ENCODE data around the gene TP53. TPM values are rescaled to one million over a fixed set of nuclear protein-coding genes. Genes with fewer than 3 reads are reported as not detected.
A peak's percentile ranks its signal among the peaks of the same experiment; 100 is the strongest.

TP53 gene
- polyA plus RNA-seq (2013, experiment 1 of 2; ENCODE audit: insufficient read length) = 101 TPM
- 101 TPM for polyA plus RNA-seq (2013, experiment 2 of 2; ENCODE audit: insufficient read length)

DNA sequence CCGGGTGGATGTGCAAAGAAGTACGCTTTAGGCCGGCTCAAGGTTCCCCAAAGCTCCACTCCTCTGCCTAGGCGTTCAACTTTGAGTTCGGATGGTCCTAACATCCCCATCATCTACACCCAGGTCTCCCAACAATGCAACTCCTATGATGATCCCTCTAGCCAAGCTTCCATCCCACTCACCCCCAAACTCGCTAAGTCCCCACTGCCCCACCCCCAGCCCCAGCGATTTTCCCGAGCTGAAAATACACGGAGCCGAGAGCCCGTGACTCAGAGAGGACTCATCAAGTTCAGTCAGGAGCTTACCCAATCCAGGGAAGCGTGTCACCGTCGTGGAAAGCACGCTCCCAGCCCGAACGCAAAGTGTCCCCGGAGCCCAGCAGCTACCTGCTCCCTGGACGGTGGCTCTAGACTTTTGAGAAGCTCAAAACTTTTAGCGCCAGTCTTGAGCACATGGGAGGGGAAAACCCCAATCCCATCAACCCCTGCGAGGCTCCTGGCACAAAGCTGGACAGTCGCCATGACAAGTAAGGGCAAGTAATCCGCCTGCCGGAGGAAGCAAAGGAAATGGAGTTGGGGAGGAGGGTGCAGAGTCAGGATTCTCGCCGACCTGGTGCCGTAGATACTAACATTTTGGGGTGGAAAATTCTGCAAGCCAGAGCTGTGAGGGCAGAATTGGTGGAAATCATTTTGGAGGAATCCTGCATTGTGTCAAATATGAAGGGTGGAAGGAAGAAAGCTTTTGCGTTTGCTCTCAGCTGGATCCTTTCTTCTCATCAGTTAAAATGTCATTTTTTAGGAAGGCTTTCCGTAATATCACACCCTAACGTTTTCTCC, at the start of gene TP53:
Gene TP53, minus strand, starts transcription at position 419 of the 836 bp plus-strand sequence. CDS start 10,896 bp downstream, outside the sequence.
- DNase-seq = peak; percentile 95

DNA sequence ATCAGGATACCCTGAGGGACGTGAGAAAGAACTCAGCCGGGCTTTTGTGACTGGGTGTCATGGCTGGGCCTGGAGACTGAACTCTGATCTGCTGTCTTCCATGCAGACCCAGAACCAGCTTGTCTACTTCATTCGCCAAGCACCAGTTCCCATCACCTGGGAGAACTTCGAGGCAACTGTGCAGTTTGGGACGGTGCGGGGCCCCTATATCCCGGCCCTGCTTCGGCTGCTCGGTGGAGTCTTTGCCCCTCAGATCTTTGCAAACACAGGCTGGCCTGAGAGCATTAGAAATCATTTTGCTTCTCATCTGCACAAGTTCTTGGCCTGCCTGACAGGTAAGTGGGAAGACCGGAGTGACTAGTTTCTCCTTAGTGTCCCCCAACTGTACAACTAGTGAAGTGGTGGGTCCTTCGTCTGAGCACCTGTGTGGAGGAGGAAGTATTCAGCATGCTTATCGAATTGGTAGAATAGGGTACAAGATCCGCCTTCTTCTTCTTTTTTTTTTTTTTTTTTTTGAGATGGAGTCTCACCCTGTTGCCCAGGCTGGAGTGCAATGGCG, 45.8 kb upstream of the TP53 start:
- no peak for DNase-seq

DNA sequence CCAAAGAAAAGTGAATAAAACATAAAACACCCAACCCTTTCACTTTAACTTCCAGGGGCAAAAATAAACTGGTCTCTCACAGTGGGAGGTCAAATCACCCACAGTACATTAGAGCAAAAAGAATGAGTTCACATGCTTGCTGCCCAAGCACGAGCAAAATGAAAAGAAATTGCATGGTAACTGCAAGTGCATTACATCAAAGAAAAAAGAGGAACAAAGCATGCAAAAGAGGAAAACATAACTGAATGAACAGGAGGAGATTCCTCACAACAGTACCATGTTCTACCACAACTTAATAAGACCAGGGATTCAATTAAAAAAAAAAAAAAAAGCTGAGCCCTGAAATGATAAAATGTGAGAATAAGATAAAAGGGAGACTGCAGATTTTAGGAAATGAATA, 42.5 kb upstream of the TP53 start:
- no peak for DNase-seq

DNA sequence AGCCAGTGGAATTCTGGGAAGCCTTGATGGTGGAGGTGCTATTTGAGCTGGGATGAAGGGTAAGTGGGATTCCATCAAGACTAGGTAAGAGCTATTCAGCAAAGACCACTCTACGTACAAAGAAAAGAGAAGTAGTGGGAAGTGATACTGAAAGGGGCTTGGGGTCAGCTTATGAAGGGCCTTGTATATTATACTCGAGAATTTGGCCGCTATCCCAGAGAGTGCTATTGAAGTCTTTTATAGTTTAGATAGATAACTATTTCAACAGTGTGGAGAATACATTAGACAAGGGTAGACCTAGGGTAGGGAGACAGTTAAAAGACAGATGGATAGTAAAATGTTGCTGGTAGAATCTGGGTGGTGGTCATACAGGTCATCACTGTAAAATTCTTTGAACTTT, 40.6 kb upstream of the TP53 start:
- no peak for DNase-seq

DNA sequence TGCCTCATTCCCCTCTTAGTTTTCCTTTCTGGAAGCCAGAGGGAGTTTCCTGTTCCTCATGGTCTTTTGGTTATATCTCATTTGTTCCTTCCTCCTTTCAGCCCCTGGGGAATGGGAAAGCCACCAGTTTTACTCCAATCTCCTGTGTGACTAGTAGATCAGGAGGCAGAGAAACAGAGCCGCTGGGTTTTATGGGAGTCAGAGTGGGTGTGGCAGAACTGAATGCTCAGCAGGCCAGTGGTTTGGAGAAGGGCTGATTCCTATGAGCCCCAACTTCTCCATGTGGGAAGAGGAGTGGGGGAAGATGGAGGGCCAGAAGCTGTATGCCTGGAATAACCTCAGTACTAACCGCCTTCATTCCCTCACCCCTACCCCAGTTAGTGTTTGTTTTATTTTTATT, 34.3 kb upstream of the TP53 start:
- no peak for DNase-seq

DNA sequence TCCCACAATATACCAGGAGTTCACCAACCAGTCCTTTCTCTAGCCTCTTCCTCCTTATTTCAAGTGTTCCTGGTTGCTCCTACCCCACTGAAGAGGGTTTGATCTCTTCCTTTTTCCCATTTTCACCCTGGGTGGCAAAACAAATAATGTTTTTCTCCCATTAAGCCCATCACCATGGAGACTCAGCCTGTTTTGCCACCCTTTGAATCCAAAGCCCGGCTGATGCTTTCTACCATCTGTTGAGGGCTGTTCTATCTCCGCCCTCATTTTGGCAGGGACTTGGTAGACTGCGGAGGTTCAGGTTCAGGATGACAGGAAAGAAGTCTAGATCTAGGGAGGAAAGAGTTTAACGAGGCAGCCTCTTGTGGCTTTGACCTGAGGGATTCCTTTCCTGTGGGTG, 32.8 kb upstream of the TP53 start:
- no peak for DNase-seq

DNA sequence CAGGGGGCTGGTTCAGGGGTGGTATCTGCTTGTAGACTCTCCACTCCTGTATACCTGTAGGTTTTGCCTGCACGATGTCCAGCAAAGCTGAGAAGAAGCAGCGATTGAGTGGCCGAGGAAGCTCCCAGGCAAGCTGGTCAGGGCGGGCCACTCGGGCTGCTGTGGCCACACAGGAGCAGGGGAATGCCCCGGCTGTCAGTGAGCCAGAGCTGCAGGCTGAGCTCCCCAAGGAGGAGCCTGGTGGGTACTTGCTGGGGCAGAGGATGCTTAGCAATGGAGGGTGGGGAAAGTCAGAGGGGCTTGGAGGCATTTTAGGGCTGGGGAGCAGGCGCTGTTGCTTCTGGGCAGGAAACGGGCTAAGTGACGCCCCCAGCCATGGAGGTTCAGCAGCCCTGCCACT, 32.4 kb upstream of the TP53 start:
- no peak for DNase-seq

DNA sequence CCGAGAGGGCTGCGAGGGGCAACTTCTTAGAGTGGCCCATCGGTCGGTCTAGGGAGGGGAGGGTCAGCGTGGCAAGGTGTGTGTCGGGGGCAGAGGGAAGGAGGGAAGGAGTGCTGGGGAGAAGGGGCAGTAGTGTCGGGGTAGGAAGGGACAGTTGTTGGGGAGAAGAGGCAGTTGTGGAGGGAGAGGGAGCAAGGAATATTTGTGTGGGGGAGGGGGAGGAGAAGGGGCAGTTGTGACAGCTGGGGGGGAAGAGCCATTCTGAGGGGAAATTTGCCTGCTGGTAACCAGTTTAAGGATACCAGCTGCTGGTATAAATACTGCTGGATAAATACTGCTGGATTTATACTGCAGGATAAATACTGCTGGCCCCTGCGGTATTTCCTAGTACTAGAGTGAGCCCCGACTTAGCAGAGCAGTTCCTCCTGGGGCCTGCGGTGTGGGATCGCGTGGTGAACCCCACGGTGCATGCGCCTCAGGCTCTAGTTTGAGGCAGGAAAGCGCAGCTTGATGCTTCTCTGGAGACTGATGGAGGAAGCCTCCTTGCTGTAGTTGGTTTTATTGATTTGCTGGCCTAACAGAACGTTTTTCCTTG, 30.6 kb upstream of the TP53 start:
- DNase-seq = no peak

DNA sequence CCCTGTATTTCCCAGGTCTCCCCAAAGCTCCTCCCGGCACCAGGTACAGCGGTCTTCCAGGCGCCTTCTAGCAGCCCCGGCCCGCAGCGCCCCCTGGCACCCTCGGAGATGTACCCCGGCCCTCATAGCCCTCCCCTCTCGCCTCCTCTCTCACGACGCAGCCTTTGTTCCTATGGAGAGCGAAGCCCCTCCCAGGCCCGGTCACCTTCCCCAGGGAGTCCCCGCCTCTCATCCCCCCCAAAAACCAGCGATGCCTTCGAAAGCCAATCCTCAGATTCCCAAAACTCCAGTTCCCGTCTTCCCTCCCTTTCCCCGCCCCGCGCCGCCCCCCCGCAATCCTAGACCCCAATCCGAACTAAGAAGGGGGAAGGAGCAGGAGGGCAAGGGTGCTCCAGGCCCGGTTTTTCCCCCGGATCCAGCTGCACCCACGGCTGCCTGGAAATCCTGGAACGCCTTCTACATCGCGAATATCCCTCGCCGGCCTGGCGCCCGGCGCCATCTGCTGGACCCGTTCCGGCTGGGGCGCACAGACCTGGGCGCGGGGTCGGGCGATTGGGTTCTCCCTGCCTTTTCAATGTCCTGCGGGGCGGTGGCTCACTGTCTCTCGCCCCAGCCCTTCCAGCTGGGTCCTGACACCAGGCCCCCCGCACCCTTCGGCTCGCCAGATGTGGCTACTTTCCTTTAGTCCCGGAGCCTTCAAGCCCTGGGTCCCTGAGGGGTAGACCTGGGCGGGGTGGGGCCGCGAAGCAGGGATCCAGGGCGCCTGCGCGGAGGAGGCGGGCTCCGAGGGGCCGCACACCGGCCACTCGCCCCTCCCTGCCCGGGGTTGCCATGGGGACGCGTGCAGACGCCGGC, 29.8 kb upstream of the TP53 start, which contains the start of gene DNAH2:
Gene DNAH2, plus strand, starts transcription at position 844 of the 855 bp plus-strand sequence. CDS start 1,991 bp downstream, outside the sequence.
- DNase-seq = peak; percentile 96

DNA sequence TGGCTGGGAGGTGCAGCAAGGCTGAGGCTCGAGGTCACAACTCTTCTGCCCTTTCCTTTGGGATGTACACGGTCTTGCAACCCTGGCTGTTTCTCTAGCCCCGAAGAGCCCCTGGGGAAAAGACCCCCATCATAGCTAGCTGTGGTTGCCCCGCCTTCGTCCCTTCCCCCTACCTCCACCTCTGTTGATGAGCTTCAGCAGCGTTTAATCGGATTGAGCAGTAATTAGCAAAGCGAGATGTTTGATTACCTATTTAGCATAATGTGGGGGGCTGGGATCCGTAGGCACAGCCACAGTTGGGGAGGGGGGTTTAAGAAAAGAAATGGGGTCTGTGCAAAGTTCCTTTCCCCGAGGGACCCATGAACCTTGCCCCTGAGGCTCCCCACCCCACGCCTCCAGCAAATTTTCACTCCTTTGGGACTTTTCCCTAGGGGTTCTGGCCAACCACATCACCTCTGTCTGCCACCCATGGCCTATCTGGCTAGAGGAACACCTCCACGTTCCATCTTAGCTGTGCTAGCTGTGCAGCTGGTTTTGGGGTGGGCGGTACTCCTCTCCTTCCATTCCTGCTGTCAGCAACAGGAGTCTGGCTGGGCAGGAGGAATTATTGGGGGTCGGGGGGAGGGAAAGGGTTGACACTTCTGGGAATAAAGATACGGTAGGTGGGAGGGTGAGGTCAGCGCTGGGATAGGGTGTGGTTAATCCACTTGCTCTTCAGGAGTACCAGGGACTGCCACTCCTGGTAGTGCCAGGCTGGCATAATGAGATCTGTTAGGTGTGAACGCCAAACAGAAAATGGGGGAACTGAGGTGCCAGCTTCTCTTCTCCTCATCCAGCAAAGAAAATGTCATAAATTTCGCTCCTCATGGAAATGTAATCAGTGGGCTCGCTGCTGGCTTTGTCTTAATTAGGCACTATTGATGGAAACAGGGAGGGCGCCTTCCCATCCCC, 28.9 kb upstream of the TP53 start:
- no peak for DNase-seq

DNA sequence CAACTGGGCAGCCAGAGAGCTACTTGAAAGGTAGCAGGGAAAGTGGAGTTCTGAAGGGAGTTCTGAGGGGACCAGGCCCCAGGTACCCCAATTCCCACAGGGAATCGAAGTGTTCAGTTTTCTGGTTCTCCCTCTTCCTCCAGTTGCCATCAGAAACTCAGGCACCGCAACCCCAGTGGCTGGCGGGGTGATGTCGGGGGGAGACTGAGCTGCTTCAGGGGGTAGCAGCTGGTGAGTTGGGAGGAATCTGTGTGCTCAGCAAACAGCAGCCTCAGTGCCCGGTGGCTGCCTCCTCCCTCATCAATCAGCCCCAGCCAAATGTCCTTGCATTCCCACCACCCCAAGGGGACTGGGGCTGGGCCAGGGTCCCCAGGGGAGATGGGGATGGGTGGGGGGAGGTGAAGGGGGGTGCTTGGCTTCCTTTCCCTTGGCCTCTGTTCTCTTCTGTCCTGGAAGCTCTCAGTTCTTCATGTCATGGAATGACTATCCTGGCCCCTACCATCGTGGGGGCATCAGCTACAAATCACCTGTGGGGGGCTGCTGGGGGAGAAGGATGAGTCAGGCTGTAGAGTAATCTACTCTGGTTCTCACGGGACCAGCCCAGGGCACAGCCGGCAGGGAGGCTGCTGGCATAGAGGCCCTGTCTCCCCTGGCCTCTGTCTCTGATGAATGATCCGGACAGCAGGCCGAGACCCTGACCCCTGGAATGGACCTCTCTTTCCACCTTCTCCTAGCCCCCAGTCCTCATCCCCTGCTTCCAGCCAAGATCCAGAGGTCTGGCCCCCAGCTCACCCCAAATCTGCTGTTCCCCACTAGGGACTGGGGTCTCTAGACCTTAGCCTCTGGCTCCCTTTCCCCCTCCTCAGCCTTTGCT, 27.7 kb upstream of the TP53 start:
- no peak for DNase-seq

DNA sequence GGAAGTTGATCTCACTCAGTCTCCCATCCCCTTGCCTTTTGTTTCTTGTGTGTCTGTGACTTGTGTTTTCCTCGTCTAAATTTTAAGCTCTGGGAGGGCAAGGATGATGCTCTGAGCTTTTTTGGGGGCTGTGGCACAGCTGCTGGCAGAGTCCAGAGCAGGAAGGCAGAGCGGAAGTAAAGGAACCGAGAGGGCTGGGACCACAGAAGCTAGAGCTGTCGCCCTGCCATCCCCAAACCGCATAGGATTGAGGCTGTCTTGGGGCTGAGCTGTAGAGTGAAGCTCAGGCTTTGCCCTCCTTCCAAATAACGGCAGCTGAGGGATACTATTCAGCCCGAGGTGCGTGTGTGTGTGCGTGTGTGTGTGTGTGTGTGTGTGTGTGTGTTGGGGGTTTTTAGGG, 26.5 kb upstream of the TP53 start:
- DNase-seq = no peak

DNA sequence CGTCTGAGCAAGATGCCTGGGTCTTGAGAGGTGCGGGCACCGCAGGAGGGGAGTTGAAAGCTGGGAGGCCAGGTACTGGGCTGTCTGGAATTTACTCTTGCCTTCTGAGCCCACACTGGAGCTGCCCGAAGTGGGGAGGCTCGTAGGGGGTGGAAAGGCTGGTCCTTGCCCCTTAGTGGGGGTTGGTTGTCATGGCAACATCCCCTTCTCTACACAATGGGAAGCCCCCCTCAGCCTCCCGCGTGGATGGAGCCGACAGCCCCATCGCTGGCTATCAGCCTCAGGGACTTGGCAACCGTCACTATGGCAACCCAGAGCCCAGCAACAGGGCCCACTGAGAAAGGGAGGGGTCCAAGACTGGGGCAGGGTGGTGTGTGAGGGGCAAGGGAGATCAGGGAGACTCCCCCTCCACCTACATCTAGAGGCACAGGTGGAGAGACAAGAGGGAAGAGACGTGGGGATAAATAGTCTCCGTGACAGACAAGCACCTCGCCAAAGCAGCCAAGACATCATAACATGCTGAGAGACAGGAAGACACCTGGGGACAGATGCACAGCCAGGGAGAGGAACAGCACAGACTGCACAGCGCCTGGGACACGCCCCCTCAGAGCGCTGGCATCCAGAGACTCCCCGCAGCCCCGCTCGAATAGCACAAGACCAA, 25.0 kb upstream of the TP53 start:
- DNase-seq = no peak

DNA sequence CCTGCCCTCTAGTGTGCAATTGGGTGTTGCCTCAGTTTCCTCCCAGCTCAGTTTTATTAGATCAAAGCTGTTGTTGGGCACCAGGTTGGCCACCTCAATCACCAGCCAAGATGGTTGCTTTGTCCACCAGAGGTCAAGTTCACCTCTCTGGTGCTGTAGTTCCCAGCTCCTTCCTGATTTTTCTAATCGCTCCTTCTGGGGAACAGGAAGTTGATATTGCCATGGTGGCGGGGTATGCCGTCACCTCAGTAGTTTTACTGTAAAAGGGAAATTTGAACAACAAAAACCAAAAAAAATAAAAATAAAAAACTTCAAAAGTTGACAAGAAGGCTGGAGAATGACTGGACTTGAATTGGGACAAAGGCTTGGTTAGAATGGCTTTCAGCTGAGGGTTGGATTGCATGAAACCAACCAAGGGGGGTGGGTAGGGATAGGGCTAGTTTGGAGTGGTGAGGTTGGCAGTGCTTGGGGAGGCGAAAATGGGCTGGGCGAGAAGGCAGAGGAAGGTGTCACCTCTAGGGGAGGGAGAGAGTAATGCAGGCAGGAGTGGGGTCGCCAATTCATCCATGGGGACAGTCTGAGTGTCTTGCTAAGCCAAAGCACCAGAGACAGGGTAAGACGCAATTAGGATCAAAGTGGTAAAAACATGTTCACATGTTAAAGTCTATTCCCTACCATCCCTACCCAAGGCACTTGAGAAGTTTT, 23.9 kb upstream of the TP53 start:
- no peak for DNase-seq

DNA sequence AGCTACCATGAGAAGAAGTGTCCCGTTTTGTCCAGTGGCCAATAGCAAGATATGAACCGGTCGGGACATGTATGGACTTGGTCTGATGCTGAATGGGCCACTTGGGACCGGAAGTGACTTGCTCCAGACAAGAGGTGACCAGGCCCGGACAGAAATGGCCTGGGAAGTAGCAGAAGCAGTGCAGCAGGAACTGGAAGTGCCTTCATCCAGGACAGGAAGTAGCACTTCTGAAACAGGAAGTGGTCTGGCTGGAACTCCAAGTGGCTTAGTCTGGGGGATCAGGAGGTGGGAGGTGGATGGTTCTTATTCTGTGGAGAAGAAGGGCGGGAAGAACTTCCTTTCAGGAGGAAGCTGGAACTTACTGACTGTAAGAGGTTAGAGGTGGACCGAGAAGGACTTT, 23.0 kb upstream of the TP53 start:
- DNase-seq = no peak

DNA sequence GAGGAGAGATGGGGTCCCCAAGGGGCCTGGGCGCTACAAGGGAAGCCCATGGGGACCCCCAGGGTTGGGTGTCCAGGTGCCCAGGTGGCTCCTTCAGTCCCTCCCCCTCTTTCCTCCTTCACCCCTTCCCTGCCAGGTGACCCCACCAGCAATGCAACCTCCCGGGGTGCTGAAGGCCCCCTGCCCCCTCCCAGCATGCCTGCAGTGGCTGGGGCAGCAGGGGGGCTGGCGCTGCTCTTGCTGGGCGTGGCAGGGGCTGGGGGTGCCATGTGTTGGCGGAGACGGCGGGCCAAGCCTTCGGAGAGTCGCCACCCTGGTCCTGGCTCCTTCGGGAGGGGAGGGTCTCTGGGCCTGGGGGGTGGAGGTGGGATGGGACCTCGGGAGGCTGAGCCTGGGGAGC, 21.7 kb upstream of the TP53 start:
- no peak for DNase-seq

DNA sequence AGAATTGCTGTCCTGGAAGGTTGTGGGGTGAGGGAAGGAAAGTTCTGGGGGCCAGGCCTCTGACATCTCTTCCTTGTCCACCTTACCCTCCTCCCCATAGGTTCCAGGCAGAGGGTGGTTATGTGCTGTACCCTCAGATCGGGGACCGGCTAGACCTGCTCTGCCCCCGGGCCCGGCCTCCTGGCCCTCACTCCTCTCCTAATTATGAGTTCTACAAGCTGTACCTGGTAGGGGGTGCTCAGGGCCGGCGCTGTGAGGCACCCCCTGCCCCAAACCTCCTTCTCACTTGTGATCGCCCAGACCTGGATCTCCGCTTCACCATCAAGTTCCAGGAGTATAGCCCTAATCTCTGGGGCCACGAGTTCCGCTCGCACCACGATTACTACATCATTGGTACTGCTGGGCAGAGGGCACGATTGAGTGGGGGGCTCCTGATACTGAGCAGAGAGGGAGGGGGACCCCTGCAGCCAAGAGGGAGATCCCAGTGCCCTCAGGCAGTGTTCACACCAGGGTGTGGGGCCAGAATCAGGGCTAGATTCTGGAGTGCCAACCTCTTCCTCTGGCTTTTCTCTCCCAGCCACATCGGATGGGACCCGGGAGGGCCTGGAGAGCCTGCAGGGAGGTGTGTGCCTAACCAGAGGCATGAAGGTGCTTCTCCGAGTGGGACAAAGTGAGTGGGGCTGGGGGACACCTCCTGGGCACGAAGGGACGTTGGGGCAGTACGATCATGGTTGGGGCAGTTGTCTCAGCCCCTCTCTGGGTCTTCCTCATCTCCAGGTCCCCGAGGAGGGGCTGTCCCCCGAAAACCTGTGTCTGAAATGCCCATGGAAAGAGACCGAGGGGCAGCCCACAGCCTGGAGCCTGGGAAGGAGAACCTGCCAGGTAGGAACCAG, 20.8 kb upstream of the TP53 start:
- no peak for DNase-seq

DNA sequence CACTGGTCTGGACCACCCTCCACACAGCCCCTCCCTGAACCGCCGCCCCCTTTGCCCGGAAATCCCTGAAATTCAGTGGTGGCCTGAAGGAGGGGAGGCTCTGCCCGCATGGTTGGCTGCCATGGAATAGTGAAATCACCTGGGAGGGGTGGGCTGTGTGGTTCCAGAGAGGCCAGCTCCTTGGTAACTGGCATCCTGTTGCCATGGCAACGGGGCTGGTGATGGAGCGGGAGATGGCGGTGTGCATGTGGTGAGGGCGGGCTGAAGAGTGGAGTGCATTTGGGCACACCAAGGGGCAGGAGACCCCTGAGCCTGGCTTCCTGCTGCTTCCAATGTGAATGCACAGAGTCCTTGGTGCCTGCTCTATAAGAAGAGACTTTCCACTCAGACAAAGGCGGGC, 20.2 kb upstream of the TP53 start:
- DNase-seq = no peak

All from fibroblast of skin of abdomen (primary cell).